Mammary epithelial cell (primary cell): ENCODE results near the gene FBN2.

ENCODE experiments used
- EZH2 ChIP-seq: IDR thresholded peaks from 2 replicates; pipeline ENCODE4 v1.6.1; 2012; ENCODE audit warnings: low read length, inconsistent platforms, borderline replicate concordance
- TF ChIP-seq, protein P1 (sequence below), 2 donors: IDR thresholded peaks in 1 of 2; conservative IDR thresholded peaks in 1 of 2; 2 replicates each; pipeline ENCODE4 v1.5.1; 2011 to 2012; ENCODE audit warnings: inconsistent platforms in 2 of 2, low read length in 2 of 2, mild to moderate bottlenecking in 2 of 2, control low read depth in 1 of 2, low read depth in 1 of 2; ENCODE audit not compliant: insufficient read depth in 1 of 2; ENCODE audit errors: extremely low read depth in 1 of 2

DNA sequence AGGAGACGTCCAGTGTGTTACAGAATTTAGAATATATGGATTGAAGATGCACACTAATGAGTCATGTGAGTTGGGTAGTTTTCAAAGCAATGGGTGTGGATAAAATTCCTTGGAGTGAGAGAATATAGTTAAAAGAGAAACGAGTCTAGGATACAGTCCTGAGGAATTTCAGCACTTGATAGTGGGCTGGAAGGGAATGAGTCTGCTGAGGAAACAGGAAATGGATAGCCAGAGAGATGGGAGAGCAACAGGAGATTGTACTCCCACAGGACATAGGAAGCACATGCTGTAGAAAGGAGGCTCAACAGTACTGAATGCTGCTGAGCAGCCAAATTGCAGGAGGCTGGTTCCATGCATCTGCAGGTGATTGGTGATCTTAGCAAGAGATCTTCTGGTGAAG lies 68.1 kb downstream of the FBN2 start:
- TF ChIP-seq, protein P1, sequence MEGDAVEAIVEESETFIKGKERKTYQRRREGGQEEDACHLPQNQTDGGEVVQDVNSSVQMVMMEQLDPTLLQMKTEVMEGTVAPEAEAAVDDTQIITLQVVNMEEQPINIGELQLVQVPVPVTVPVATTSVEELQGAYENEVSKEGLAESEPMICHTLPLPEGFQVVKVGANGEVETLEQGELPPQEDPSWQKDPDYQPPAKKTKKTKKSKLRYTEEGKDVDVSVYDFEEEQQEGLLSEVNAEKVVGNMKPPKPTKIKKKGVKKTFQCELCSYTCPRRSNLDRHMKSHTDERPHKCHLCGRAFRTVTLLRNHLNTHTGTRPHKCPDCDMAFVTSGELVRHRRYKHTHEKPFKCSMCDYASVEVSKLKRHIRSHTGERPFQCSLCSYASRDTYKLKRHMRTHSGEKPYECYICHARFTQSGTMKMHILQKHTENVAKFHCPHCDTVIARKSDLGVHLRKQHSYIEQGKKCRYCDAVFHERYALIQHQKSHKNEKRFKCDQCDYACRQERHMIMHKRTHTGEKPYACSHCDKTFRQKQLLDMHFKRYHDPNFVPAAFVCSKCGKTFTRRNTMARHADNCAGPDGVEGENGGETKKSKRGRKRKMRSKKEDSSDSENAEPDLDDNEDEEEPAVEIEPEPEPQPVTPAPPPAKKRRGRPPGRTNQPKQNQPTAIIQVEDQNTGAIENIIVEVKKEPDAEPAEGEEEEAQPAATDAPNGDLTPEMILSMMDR (conservative IDR thresholded peaks at IDR 0.05 in 1 of 2, IDR thresholded peaks at IDR 0.05 in 1 of 2; ENCODE audit: extremely low read depth in 1 of 2, insufficient read depth in 1 of 2, low read depth in 1 of 2, low read length in 2 of 2), result no peak
- no peak for TF ChIP-seq EZH2
